GM21515 (cell line): ENCODE results near the gene KCNAB3.
"Not testable (repeated sequence)": the region's sequence is repeated elsewhere in the genome, so short reads cannot be mapped to it uniquely, and the experiment has no call there.

ENCODE experiments used
- ATAC-seq: cut with Tn5 transposase; IDR thresholded peaks from one replicate; pipeline ENCODE4 v1.9.1; 2021; ENCODE audit not compliant: unreplicated experiment

KCNAB3 gene

GRCh38 chr17:7929158-7930023 lies at the start of gene KCNAB3:
Gene KCNAB3, minus strand, starts transcription at chr17:7929856. Its CDS starts 421 bp downstream, at chr17:7929435.
- ATAC-seq, result no peak

- no peak for ATAC-seq
Observed at GRCh38 chr17:7977805-7978204, 48.1 kb upstream of the KCNAB3 start.

- ATAC-seq, result no peak
Observed at GRCh38 chr17:7977039-7977438, 47.4 kb upstream of the KCNAB3 start.

- no peak for ATAC-seq
Observed at GRCh38 chr17:7974638-7975131, 45.0 kb upstream of the KCNAB3 start.

- no peak for ATAC-seq
Observed at GRCh38 chr17:7972131-7972785, 42.6 kb upstream of the KCNAB3 start.

- ATAC-seq, result no peak
Observed at GRCh38 chr17:7971651-7972050, 42.0 kb upstream of the KCNAB3 start.

- no peak for ATAC-seq
Observed at GRCh38 chr17:7969433-7969832, 39.8 kb upstream of the KCNAB3 start.

- ATAC-seq, result no peak
Observed at GRCh38 chr17:7967751-7968150, 38.1 kb upstream of the KCNAB3 start.

GRCh38 chr17:7961421-7961820 lies 31.8 kb upstream of the KCNAB3 start:
- ATAC-seq, result no peak

- no peak for ATAC-seq
Observed at GRCh38 chr17:7959503-7960253, 30.0 kb upstream of the KCNAB3 start.

- ATAC-seq, result no peak
Observed at GRCh38 chr17:7956228-7956965, 26.7 kb upstream of the KCNAB3 start.

GRCh38 chr17:7955414-7956227 lies 26.0 kb upstream of the KCNAB3 start:
- ATAC-seq, result no peak

- ATAC-seq, result not testable (repeated sequence)
Observed at GRCh38 chr17:7953266-7953665, 23.6 kb upstream of the KCNAB3 start.

- ATAC-seq, result no peak
Observed at GRCh38 chr17:7951143-7951792, 21.6 kb upstream of the KCNAB3 start.

- ATAC-seq, result no peak
Observed at GRCh38 chr17:7950578-7950977, 20.9 kb upstream of the KCNAB3 start.

- no peak for ATAC-seq
Observed at GRCh38 chr17:7947651-7948050, 18.0 kb upstream of the KCNAB3 start.

GRCh38 chr17:7946441-7946840 lies 16.8 kb upstream of the KCNAB3 start:
- no peak for ATAC-seq

- no peak for ATAC-seq
Observed at GRCh38 chr17:7945651-7946050, 16.0 kb upstream of the KCNAB3 start.

GRCh38 chr17:7944326-7944725 lies 14.7 kb upstream of the KCNAB3 start:
- no peak for ATAC-seq
